Lower leg skin (tissue), 4 donors: ENCODE data around the gene ADAMTS16. TPM values are rescaled to one million over a fixed set of nuclear protein-coding genes. Genes with fewer than 3 reads are reported as not detected.

Source experiments
- DNase-seq, 2 donors: peaks; one replicate each; pipeline ENCODE4 v3.0.0-alpha.2; 2019; ENCODE audit warnings: low spot score in 2 of 2
- H3K4me3 ChIP-seq: fragments of 200-600 bp; sonication (generic); 2 replicates; pipeline ENCODE4 v1.5.1; 2017; ENCODE audit warnings: mild to moderate bottlenecking, low read depth; ENCODE audit not compliant: poor library complexity, severe bottlenecking
- POLR2A ChIP-seq, 2 donors: fragments of 450-650 bp; IDR thresholded peaks; one replicate each; pipeline ENCODE4 v1.6.1; 2016 to 2017; ENCODE audit warnings: antibody characterized with exemption in 2 of 2, mild to moderate bottlenecking in 1 of 2, moderate library complexity in 1 of 2
- WGBS, 2 donors: methylation state at CpG; one replicate each; pipeline ENCODE4 v1.1.5; 2018; 5-methylcytosine and 5-hydroxymethylcytosine counted together
- intact Hi-C: fragments of 100-400 bp; cut with DNase I; formaldehyde crosslinking; loops from one replicate; pipeline ENCODE4 v1.15.0; 2023; ENCODE audit warnings: low total_unique reads
- total RNA-seq, 4 donors: library from RNA; depleted of rRNA; stranded (reverse); fragments of >200 nt; gene quantifications; one replicate each; pipeline ENCODE4 v1.1.0, GENCODE V29; 2016
- TF ChIP-seq, protein P1 (sequence below), 3 donors: fragments of 450-650 bp; IDR thresholded peaks; one replicate each; pipeline ENCODE4 v1.5.1; 2016; ENCODE audit warnings: antibody characterized with exemption in 3 of 3, mild to moderate bottlenecking in 3 of 3, moderate library complexity in 2 of 3

The ADAMTS16 gene
- total RNA-seq, 4 donors from 2014 or later: 0.55 TPM; not detected in 3

DNA sequence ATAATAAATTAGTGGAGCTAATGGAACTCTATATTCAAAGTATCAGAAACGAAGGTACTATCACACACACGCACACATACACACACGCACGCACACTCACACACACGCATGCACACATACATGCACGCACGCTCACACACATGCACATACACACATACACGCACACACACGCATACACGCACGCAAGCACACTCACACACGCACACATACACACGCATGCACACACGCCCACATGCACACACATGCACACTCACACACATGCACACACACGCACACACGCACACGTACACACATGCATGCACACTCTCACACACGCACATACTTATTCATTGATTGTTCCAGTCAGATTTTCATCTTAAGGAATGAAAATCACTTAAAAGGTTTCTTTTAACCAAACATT is 212.5 kb downstream of the ADAMTS16 start:
- WGBS, 2 donors: 89 to 98% methylated on average over 18 of the region's 18 CpGs
- TF ChIP-seq, protein P1, sequence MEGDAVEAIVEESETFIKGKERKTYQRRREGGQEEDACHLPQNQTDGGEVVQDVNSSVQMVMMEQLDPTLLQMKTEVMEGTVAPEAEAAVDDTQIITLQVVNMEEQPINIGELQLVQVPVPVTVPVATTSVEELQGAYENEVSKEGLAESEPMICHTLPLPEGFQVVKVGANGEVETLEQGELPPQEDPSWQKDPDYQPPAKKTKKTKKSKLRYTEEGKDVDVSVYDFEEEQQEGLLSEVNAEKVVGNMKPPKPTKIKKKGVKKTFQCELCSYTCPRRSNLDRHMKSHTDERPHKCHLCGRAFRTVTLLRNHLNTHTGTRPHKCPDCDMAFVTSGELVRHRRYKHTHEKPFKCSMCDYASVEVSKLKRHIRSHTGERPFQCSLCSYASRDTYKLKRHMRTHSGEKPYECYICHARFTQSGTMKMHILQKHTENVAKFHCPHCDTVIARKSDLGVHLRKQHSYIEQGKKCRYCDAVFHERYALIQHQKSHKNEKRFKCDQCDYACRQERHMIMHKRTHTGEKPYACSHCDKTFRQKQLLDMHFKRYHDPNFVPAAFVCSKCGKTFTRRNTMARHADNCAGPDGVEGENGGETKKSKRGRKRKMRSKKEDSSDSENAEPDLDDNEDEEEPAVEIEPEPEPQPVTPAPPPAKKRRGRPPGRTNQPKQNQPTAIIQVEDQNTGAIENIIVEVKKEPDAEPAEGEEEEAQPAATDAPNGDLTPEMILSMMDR (IDR thresholded peaks at IDR 0.05): no peak
- TF ChIP-seq POLR2A (IDR thresholded peaks at IDR 0.05): no peak

DNA sequence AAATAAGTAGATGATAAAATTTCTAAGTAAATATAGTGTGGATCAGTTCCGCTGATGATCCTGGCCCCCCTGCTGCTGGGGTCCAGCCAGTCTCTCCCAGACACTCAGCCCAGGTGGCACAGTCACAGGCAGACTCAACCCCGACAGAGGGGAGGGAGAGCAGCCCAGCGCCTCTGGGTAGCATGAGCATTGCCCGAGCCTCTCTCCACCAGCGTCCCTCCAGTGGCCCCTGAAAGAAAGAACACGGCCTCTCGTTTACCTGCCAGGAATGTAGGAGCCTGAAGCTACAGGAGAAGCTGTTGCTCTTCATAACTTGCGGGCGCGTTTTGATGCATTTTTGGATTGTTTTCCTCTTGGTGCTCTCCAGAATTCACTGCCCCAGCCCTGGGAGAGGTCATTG is 213.6 kb downstream of the ADAMTS16 start:
- TF ChIP-seq, protein P1 (IDR thresholded peaks at IDR 0.05): no peak
- no peak for TF ChIP-seq POLR2A (IDR thresholded peaks at IDR 0.05)
- no peak overlapping the region for H3K4me3 ChIP-seq
- intact Hi-C loops: no loop called here
- WGBS, 2 donors: 64 to 79% methylated on average over 10 of the region's 10 CpGs
- DNase-seq: no peak

More for the DNA sequence above, 212.5 kb downstream of the ADAMTS16 start:
- DNase-seq: no peak
- H3K4me3 ChIP-seq: no peak overlapping the region
- intact Hi-C loops: no loop called here

DNA sequence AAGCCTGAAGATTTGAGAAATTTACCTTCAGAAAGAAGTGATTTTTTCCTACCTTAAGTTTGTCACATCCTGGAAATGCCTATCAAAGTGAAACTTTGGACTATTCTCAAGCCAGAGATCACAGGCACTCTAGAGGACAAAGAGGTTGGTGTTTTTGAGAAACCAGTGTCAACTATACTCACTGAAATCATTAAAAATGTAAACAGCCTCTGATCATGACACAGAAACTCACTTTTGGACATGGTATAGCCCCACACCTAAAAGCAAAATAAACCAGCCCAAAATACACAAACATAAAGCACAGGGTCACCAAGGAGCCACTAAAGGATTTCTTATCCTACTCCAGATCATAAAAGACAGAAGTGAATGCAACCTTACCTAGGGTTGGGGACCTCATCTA is 216.6 kb downstream of the ADAMTS16 start:
- H3K4me3 ChIP-seq: no peak overlapping the region
- no peak for TF ChIP-seq POLR2A (IDR thresholded peaks at IDR 0.05)
- DNase-seq: no peak
- intact Hi-C loops: no loop called here

DNA sequence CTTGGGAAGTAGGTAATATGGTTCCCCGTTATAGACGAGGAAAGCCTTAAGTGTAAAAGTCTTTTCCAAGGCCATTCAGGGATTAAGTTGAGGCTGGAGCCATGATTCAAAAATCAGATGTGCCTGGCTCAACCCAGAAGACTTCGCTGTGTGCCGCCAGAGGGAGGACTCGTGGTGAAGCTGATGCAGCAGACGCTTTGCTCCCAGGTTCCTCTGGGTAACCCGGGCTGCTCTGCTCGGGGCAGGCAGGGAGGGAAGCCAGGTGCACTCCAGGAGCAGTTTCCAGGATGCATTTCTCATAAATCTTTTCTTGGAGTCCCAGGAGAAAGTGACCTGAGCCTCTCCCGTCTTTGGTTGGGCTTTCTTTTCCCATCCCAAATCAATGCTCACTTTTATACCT is 219.5 kb downstream of the ADAMTS16 start:
- WGBS, 2 donors: 71 to 72% methylated on average over 9 of the region's 9 CpGs
- no peak for DNase-seq
- no peak for TF ChIP-seq POLR2A (IDR thresholded peaks at IDR 0.05)
- TF ChIP-seq, protein P1 (IDR thresholded peaks at IDR 0.05): no peak
- no peak overlapping the region for H3K4me3 ChIP-seq
- intact Hi-C loops: no loop called here

DNA sequence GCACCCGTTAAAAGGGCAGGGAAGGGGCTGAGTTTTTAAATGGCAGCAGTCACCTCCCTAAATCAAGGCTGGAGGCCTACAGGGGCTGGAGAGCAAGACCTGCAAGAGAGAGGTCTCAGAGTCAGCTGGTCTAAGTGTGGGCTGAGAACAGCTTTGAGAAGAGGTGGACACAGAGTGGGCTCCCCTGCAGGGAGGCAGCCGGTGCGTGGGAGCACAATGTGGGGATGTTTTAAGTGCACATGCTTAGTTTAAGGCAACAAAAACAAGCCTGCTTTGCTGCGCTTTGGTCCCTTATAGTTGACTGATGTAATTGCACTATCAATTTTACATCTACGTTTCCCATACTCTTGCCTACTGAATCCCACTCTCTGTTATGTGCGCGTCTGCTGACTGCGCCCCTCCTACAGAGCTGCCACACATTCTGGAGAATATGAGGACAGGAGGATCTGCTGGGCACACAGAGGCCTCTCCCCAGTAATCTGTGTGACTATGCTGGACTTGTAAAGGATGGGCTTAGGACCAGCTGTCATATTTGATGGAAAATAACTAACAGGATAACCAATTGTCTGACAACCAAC is 220.3 kb downstream of the ADAMTS16 start:
- no peak overlapping the region for H3K4me3 ChIP-seq
- TF ChIP-seq, protein P1 (IDR thresholded peaks at IDR 0.05): no peak
- WGBS, 2 donors: 92 to 94% methylated on average over 8 of the region's 8 CpGs
- intact Hi-C loops: no loop called here
- no peak for DNase-seq

DNA sequence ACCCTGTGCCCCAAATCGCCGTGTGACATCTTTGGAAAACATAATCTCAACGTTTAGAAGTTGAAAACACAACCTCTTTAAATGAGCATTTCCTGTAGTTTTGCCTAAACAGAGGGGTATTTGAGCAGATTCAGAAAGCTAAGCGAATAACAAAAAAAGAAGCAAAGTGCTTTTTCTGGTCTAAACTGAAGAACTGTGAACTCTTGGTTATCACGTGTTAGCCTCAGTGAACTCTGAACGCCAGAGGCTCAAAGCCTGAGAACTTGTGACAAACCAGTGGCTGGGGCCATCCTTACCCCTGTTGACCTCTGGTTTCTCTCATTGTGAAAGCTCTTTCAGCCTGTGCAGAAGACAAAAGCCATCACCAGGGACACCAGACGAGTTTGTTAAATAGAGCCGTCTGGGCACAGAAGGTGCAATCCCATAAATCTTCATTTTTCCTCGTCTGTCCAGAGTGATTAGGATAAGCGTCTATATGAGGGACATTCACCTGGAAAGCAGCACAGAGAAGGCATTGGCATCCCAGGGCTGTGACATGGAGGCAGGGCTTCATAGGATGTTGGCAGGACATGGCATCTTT is 220.9 kb downstream of the ADAMTS16 start:
- H3K4me3 ChIP-seq: no peak overlapping the region
- 63 to 71% methylated on average over 10 of the region's 10 CpGs for WGBS, 2 donors
- TF ChIP-seq, protein P1 (IDR thresholded peaks at IDR 0.05): no peak
- TF ChIP-seq POLR2A (IDR thresholded peaks at IDR 0.05): no peak
- no peak for DNase-seq
- intact Hi-C loops: no loop called here
